ENCODE data around the gene MACROD2.

- TF ChIP-seq EP300 (conservative IDR thresholded peaks at IDR 0.05; ENCODE audit: poor library complexity, severe bottlenecking) = no peak
- TF ChIP-seq, protein P1, sequence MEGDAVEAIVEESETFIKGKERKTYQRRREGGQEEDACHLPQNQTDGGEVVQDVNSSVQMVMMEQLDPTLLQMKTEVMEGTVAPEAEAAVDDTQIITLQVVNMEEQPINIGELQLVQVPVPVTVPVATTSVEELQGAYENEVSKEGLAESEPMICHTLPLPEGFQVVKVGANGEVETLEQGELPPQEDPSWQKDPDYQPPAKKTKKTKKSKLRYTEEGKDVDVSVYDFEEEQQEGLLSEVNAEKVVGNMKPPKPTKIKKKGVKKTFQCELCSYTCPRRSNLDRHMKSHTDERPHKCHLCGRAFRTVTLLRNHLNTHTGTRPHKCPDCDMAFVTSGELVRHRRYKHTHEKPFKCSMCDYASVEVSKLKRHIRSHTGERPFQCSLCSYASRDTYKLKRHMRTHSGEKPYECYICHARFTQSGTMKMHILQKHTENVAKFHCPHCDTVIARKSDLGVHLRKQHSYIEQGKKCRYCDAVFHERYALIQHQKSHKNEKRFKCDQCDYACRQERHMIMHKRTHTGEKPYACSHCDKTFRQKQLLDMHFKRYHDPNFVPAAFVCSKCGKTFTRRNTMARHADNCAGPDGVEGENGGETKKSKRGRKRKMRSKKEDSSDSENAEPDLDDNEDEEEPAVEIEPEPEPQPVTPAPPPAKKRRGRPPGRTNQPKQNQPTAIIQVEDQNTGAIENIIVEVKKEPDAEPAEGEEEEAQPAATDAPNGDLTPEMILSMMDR (IDR thresholded peaks at IDR 0.05; ENCODE audit: poor library complexity, severe bottlenecking) = no peak
- TF ChIP-seq EZH2 (IDR thresholded peaks at IDR 0.05; ENCODE audit: borderline replicate concordance, insufficient read depth, low read length, poor library complexity, severe bottlenecking) = no peak
- no peak for TF ChIP-seq POLR2AphosphoS5 (IDR thresholded peaks at IDR 0.05)
- no peak for TF ChIP-seq SMC3 (conservative IDR thresholded peaks at IDR 0.05; ENCODE audit: poor library complexity)
These were observed 581.0 kb downstream of the MACROD2 start for GRCh38 chr20:14576196-14576877.
